DND-41 (cell line): ENCODE measurements around the gene AKR1B15.

Experiments used
- ATAC-seq: fragments of 200-7000 bp; cut with Tn5 transposase; 3 replicates; pipeline ENCODE4 v1.9.1; 2021; ENCODE audit warnings: low read depth; ENCODE audit not compliant: insufficient read depth
- DNase-seq: peaks from one replicate; pipeline ENCODE4 v3.0.0-alpha.2; 2020
- H2AFZ ChIP-seq: 2 replicates; pipeline ENCODE4 v1.6.0; 2012; ENCODE audit warnings: low read depth, low read length
- H3K27ac ChIP-seq: 2 replicates; pipeline ENCODE4 v1.5.1; 2012; ENCODE audit warnings: low read length, inconsistent platforms
- H3K27me3 ChIP-seq: fragments of 200-600 bp; sonication (generic); 2 replicates; pipeline ENCODE4 v1.6.0; 2012; ENCODE audit warnings: low read length, mild to moderate bottlenecking, inconsistent platforms; ENCODE audit not compliant: insufficient read depth, poor library complexity
- H3K36me3 ChIP-seq: 2 replicates; pipeline ENCODE4 v1.5.1; 2012; ENCODE audit warnings: low read length, inconsistent platforms; ENCODE audit not compliant: insufficient read depth
- H3K4me1 ChIP-seq: 2 replicates; pipeline ENCODE4 v1.5.1; 2012; ENCODE audit warnings: mild to moderate bottlenecking, low read length; ENCODE audit not compliant: insufficient read depth
- H3K4me2 ChIP-seq: 2 replicates; pipeline ENCODE4 v1.6.0; 2012; ENCODE audit warnings: mild to moderate bottlenecking, moderate library complexity, low read length, inconsistent platforms; ENCODE audit not compliant: insufficient read depth
- H3K4me3 ChIP-seq, 2 experiments: fragments of 200-600 bp in 1 of 2; shearing (Covaris generic) in 1 of 2; 2 replicates each; pipeline ENCODE4 v1.5.1; 2012 to 2016; ENCODE audit warnings: inconsistent platforms in 2 of 2, low read length in 2 of 2, mild to moderate bottlenecking in 2 of 2, low read depth in 1 of 2, moderate library complexity in 1 of 2
- H3K79me2 ChIP-seq: 2 replicates; pipeline ENCODE4 v1.6.0; 2012; ENCODE audit warnings: low read length, inconsistent platforms; ENCODE audit not compliant: insufficient read depth
- H3K9ac ChIP-seq: 2 replicates; pipeline ENCODE4 v1.6.0; 2012; ENCODE audit warnings: low read depth, mild to moderate bottlenecking, inconsistent platforms, low read length, moderate library complexity
- H3K9me3 ChIP-seq: 2 replicates; pipeline ENCODE4 v1.5.1; 2012; ENCODE audit warnings: low read length, moderate library complexity, mild to moderate bottlenecking, inconsistent platforms; ENCODE audit not compliant: insufficient read depth, severe bottlenecking
- H4K20me1 ChIP-seq: 2 replicates; pipeline ENCODE4 v1.6.0; 2012; ENCODE audit warnings: low read length; ENCODE audit not compliant: insufficient read depth
- EZH2 ChIP-seq: IDR thresholded peaks from 3 replicates; pipeline ENCODE4 v1.6.1; 2012; ENCODE audit warnings: borderline replicate concordance, low read depth, mild to moderate bottlenecking, moderate library complexity, low read length, inconsistent platforms; ENCODE audit not compliant: severe bottlenecking
- TF ChIP-seq, protein P1 (sequence below): IDR thresholded peaks from 2 replicates; pipeline ENCODE4 v1.5.1; 2012; ENCODE audit warnings: borderline replicate concordance, low read length, moderate library complexity, mild to moderate bottlenecking; ENCODE audit not compliant: poor library complexity, severe bottlenecking; ENCODE audit errors: extremely low read depth

Gene AKR1B15

DNA sequence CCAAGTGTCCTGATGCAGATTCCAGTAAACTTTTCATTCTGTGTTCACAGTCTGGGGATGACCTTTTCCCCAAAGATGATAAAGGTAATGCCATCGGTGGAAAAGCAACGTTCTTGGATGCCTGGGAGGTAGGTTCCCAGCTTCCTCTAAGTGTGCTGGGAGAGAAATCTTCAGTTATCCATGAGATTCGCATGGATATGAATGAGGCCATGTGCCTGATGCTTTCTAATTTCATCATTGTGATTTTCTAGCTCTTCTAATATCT is 16.0 kb upstream of the AKR1B15 start:
- Histone ChIP-seq H3K4me2 (no peak overlapping the region), H3K79me2 (no peaks in the 10 kb centered on the region), H3K9me3 (no peaks in the 10 kb centered on the region), H3K27me3 (peaks cover 10% of the 10 kb centered on the region), H3K4me3 (no peak overlapping the region), H3K4me1 (no peaks in the 10 kb centered on the region), H2AFZ (no peak overlapping the region), H3K9ac (no peak overlapping the region), H4K20me1 (no peaks in the 10 kb centered on the region), H3K36me3 (no peaks in the 10 kb centered on the region), H3K27ac (no peak overlapping the region)
- DNase-seq (no peak), ATAC-seq (no peak)
- TF ChIP-seq, protein P1, sequence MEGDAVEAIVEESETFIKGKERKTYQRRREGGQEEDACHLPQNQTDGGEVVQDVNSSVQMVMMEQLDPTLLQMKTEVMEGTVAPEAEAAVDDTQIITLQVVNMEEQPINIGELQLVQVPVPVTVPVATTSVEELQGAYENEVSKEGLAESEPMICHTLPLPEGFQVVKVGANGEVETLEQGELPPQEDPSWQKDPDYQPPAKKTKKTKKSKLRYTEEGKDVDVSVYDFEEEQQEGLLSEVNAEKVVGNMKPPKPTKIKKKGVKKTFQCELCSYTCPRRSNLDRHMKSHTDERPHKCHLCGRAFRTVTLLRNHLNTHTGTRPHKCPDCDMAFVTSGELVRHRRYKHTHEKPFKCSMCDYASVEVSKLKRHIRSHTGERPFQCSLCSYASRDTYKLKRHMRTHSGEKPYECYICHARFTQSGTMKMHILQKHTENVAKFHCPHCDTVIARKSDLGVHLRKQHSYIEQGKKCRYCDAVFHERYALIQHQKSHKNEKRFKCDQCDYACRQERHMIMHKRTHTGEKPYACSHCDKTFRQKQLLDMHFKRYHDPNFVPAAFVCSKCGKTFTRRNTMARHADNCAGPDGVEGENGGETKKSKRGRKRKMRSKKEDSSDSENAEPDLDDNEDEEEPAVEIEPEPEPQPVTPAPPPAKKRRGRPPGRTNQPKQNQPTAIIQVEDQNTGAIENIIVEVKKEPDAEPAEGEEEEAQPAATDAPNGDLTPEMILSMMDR, result no peak
- no peak for TF ChIP-seq EZH2

DNA sequence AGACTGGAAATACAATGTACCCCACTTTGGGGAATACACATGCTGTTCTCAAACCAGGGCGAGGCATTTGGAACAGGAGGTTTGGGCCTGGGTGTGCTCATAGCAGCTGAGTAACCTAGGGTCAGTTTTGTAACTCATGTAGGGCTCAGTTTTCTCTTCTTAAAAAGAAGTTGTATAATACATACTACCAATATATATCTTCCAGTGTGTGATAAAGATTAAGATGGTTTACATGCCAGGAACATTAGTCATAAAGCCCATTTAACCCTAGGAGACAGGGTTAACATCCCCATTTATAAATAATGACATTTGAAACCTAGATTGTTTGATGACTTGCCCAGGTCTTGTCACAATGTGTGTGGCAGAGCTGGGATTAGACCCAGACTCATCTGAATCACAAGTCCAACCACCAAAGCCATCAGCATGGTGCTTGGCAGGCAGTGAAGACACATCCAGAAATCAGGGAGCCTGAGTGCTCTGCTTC is 15.6 kb upstream of the AKR1B15 start:
- TF ChIP-seq, protein P1, result no peak
- no peak for TF ChIP-seq EZH2
- no peak overlapping the region for H3K4me2 ChIP-seq
- H3K4me3 ChIP-seq, result no peak overlapping the region
- no peak for ATAC-seq
- no peaks in the 10 kb centered on the region for H3K36me3 ChIP-seq
- DNase-seq, result no peak
- no peaks in the 10 kb centered on the region for H3K9me3 ChIP-seq
- H4K20me1 ChIP-seq, result no peaks in the 10 kb centered on the region
- H3K27me3 ChIP-seq, result peaks cover 6% of the 10 kb centered on the region
- no peaks in the 10 kb centered on the region for H3K79me2 ChIP-seq
- H2AFZ ChIP-seq, result no peak overlapping the region
- H3K27ac ChIP-seq, result no peak overlapping the region
- no peaks in the 10 kb centered on the region for H3K4me1 ChIP-seq
- no peak overlapping the region for H3K9ac ChIP-seq

DNA sequence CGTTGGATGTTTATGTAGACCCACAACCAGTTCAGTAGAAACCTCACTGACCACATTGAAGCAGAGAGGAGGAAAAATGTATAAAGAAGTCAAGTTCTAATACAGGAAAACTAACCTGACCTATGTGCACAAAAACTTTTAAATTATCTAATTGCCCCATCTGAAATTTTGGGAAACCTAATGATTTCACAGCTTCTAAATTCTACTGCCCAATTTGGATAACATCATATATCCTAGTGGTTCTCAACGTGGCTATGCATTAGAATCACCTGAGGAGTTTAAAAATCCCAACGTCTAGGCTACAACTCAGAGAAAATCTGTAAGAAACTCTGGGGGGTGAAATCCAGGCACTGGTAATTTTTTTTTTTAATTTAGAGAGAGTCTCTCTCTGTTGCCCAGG is 14.3 kb upstream of the AKR1B15 start:
- H2AFZ ChIP-seq, result no peak overlapping the region
- no peak overlapping the region for H3K9ac ChIP-seq
- no peaks in the 10 kb centered on the region for H4K20me1 ChIP-seq
- no peak overlapping the region for H3K4me3 ChIP-seq
- no peaks in the 10 kb centered on the region for H3K9me3 ChIP-seq
- DNase-seq (no peak), ATAC-seq (no peak)
- no peaks in the 10 kb centered on the region for H3K4me1 ChIP-seq
- TF ChIP-seq, protein P1, result no peak
- TF ChIP-seq EZH2, result no peak
- no peaks in the 10 kb centered on the region for H3K36me3 ChIP-seq
- no peaks in the 10 kb centered on the region for H3K79me2 ChIP-seq
- no peak overlapping the region for H3K27ac ChIP-seq
- H3K27me3 ChIP-seq, result peaks cover 6% of the 10 kb centered on the region
- no peak overlapping the region for H3K4me2 ChIP-seq
